Tibial artery (tissue), 4 donors: ENCODE data around the gene FBRSL1.

ENCODE experiments used
- DNase-seq, 2 donors: peaks; one replicate each; pipeline ENCODE4 v3.0.0-alpha.2; 2019
- H3K27ac ChIP-seq, 2 donors: fragments of 200-600 bp; sonication (generic) in 1 of 2; 1 replicate in 1 of 2; 2 replicates in 1 of 2; pipeline ENCODE4 v1.5.1; 2018 to 2019; ENCODE audit warnings: mild to moderate bottlenecking in 1 of 2
- H3K27me3 ChIP-seq, 2 donors: fragments of 200-600 bp; sonication (generic) in 1 of 2; one replicate each; pipeline versions ENCODE4 v1.5.1 to v1.6.0; 2016 to 2019
- H3K36me3 ChIP-seq, 3 donors: fragments of 200-600 bp; sonication (generic) in 2 of 3; one replicate each; pipeline ENCODE4 v1.5.1; 2016 to 2019; ENCODE audit warnings: mild to moderate bottlenecking in 2 of 3
- H3K4me1 ChIP-seq, 4 donors: fragments of 200-600 bp; sonication (generic) in 2 of 4; 1 replicate in 3 of 4; 2 replicates in 1 of 4; pipeline ENCODE4 v1.5.1; 2016 to 2019
- H3K4me3 ChIP-seq, 2 donors: fragments of 200-600 bp; sonication (generic) in 1 of 2; 1 replicate in 1 of 2; 2 replicates in 1 of 2; pipeline ENCODE4 v1.5.1; 2018 to 2019; ENCODE audit warnings: mild to moderate bottlenecking in 2 of 2
- H3K9me3 ChIP-seq, 3 donors: fragments of 200-600 bp; sonication (generic) in 1 of 3; one replicate each; pipeline ENCODE4 v1.5.1; 2016 to 2019
- intact Hi-C: fragments of 100-400 bp; cut with DNase I; formaldehyde crosslinking; loops from one replicate; pipeline ENCODE4 v1.15.0; 2023; ENCODE audit warnings: low total_unique reads
- TF ChIP-seq, protein P1 (sequence below), 2 experiments: fragments of 200-600 bp in 1 of 2; fragments of 450-650 bp in 1 of 2; IDR thresholded peaks; one replicate each; pipeline ENCODE4 v1.5.1; 2017 to 2019; ENCODE audit warnings: antibody characterized with exemption in 2 of 2, mild to moderate bottlenecking in 1 of 2, moderate library complexity in 1 of 2

The FBRSL1 gene

DNA sequence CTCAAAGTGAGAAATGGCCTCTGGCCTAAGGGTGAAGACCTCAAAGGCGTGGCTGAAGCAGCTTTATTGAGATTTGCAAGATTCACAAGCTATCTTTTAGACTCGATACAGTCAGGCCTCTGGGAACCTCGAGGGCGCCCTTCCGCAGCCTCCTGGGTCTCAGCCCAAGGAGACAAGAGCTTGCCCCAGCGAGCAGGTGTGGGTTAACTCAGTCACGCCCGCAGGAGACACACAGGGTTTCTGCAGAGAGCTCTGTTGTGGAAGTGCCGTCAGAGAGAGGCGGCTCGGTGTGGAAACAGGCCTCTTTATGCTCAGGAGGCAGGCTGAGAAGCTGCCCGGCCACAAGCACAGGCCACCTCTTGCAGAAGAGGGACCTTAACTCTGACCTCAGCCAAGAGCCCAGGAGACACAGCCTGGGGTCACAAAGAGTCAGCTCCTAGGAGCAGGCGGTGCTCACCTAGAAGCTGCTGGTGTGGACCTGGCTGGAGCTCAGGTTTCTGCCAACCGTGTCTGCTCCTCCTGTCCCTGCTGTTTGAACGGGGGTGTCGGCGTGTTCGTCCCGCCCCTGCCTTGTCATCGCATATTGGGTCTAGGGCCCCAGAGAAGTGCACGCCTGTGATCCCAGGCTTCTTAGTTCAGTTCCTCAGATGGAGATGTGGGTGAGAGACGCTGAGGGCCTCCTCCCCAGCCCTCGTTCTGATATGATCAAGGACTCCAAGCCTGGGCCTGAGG lies 42.1 kb upstream of the FBRSL1 start:
- Histone ChIP-seq H3K36me3 (no peaks in the 10 kb centered on the region), H3K4me1 (no peaks in the 10 kb centered on the region), H3K4me3 (no peak overlapping the region), H3K9me3 (no peaks in the 10 kb centered on the region), H3K27ac (no peak overlapping the region), H3K27me3 (peaks cover 0 to 72% of the 10 kb centered on the region in 2 donors)
- intact Hi-C loops = no loop called here
- DNase-seq = no peak
- TF ChIP-seq, protein P1, sequence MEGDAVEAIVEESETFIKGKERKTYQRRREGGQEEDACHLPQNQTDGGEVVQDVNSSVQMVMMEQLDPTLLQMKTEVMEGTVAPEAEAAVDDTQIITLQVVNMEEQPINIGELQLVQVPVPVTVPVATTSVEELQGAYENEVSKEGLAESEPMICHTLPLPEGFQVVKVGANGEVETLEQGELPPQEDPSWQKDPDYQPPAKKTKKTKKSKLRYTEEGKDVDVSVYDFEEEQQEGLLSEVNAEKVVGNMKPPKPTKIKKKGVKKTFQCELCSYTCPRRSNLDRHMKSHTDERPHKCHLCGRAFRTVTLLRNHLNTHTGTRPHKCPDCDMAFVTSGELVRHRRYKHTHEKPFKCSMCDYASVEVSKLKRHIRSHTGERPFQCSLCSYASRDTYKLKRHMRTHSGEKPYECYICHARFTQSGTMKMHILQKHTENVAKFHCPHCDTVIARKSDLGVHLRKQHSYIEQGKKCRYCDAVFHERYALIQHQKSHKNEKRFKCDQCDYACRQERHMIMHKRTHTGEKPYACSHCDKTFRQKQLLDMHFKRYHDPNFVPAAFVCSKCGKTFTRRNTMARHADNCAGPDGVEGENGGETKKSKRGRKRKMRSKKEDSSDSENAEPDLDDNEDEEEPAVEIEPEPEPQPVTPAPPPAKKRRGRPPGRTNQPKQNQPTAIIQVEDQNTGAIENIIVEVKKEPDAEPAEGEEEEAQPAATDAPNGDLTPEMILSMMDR (IDR thresholded peaks at IDR 0.05) = no peak

DNA sequence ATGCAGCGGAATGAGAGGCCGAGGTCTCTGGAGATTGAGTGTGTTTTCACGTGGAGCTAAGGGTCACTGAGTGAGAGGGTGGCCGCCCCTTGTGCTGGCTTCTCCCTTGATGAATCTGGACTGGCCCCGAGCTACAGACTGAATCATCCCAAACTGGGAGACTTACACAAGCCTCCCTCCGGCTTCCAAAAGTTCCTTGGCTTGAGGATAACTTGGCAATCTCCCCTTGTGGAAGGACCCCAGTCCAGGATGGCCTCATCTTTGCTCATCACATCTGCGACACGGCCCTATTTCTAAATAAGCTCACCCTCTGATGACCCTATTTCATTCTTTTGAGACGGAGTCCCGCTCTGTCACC lies 41.5 kb upstream of the FBRSL1 start:
- no peaks in the 10 kb centered on the region for H3K9me3 ChIP-seq
- H3K36me3 ChIP-seq = no peaks in the 10 kb centered on the region
- intact Hi-C loops = no loop called here
- no peaks in the 10 kb centered on the region for H3K4me1 ChIP-seq
- H3K4me3 ChIP-seq = no peak overlapping the region
- TF ChIP-seq, protein P1 (IDR thresholded peaks at IDR 0.05) = no peak
- H3K27me3 ChIP-seq = peaks cover 0 to 77% of the 10 kb centered on the region in 2 donors
- DNase-seq = peak in 1 of 2 donors; percentile 35
- H3K27ac ChIP-seq = no peak overlapping the region

DNA sequence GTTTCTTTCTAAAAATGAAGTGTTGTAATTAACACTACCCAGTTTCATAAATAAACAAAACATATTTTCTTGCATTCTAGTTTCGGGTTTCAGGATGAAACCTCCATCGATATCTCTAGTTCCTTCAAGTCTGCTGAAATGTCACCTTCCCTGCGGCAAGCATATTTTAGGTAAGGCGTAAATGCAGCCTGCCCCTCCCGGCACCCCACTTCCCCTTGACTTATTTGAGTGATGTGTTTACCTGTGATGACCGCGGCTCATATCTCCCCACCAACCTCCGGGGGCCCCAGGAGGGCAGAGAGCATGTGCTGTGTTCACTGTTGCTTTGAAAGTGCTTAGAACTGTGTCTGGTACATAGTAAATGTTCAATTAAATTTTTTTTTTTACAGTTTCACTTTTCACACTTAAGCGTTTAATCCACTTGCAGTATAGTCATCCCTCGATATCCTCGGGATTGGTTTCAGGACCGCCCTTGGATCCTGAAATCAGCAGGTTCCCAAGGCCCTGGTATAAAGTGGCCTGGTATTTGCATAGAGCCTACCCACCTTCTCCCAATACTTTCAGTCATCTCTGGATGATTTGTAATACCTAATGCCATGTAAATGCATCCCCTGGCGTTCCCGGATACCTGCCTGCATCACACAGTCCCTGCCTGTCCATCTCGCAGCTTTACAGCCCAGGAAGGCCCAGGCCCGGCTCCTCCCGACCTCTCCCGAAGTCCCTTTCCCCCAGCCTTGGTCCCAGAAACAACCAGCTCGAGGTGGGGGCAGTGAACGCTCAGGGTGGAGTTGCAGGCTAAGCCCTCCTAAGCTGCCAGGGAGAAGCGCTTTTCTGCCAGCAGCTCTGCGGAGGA lies 40.2 kb upstream of the FBRSL1 start:
- peaks cover 0 to 86% of the 10 kb centered on the region in 2 donors for H3K27me3 ChIP-seq
- intact Hi-C loops = no loop called here
- no peaks in the 10 kb centered on the region for H3K9me3 ChIP-seq
- no peaks in the 10 kb centered on the region for H3K36me3 ChIP-seq
- TF ChIP-seq, protein P1 (IDR thresholded peaks at IDR 0.05) = no peak
- no peaks in the 10 kb centered on the region for H3K4me1 ChIP-seq
- H3K27ac ChIP-seq = no peak overlapping the region
- H3K4me3 ChIP-seq = no peak overlapping the region
- DNase-seq = no peak

DNA sequence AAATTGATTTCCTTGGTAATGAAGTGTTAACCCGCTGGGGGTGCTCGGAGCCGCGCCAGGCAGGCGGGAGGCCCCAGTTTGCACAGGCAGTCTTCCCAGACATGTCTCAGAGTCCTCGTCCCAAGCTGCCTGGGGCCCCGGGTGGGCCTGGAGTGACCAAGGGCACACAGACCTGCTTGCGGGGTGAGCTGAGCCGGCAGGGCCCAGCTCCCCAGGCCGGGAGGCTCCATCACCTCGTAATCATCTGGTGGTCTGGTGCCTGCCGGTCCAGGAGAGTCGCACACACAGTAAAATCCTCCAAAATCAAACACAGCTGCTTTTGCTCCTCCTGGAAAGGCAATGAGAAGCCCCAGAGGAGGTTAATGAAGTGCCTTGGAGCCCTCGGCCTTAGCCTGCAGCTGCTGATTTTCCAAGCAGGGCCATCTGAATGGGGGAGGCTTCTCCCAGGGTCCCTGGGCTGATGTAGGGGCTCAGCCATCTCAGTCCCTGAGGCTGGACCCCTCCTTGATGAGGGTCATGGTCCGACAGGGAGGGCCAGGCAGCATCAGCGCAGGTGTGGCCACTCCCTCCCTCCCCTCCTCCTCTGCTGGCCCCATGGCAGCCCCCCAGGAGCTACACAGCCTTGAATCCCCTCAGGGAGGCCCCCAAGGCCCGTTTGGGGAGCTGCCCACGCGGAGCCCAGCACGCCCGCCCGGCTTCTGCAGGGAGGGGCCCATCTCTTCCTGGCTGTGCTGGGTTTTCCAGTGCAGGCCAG lies 39.4 kb upstream of the FBRSL1 start:
- TF ChIP-seq, protein P1 (IDR thresholded peaks at IDR 0.05) = no peak
- DNase-seq = no peak
- intact Hi-C loops = no loop called here
- Histone ChIP-seq H3K4me3 (no peak overlapping the region), H3K36me3 (no peaks in the 10 kb centered on the region), H3K27me3 (peaks cover 0 to 81% of the 10 kb centered on the region in 2 donors), H3K27ac (no peak overlapping the region), H3K4me1 (no peaks in the 10 kb centered on the region), H3K9me3 (no peaks in the 10 kb centered on the region)

DNA sequence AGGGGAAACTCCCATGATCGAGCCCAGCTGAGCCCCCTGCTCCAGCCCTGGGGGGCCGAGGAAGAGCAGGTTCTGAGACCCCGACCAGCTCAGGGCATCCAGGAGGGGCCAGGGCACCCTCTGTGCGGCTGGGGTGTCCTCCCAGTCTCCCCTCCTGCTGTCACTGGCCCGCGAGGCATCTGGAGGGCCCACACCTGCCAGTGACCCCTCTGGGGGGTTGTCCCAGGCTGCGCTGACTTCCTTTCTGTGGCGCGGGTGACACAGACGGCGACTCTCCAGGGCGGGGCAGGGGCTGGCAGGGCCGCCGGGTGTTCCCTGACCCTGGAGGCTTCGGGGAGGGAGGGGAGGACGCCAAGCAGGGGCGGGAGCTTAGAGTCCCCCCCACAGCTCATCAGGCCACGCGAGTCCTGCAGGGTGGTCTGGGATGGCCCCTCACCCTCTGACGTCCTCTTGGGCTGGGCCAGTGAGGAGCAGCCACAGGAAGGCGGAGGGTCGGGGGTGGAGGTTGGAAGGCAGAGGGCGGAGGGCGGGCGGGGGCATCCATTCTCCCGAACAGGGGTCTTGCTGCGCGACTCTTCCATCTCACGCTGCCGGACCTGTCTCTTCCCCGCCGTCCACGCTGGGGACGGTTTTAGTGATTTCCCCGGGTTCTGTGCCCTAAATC lies 38.6 kb upstream of the FBRSL1 start:
- DNase-seq = no peak
- Histone ChIP-seq H3K9me3 (no peaks in the 10 kb centered on the region), H3K36me3 (no peaks in the 10 kb centered on the region), H3K4me3 (no peak overlapping the region), H3K4me1 (no peaks in the 10 kb centered on the region), H3K27ac (no peak overlapping the region), H3K27me3 (peaks cover 0 to 74% of the 10 kb centered on the region in 2 donors)
- TF ChIP-seq, protein P1 (IDR thresholded peaks at IDR 0.05) = no peak
- intact Hi-C loops = no loop called here
